ENCODE measurements around the gene MARCHF9.

The MARCHF9 gene

DNA sequence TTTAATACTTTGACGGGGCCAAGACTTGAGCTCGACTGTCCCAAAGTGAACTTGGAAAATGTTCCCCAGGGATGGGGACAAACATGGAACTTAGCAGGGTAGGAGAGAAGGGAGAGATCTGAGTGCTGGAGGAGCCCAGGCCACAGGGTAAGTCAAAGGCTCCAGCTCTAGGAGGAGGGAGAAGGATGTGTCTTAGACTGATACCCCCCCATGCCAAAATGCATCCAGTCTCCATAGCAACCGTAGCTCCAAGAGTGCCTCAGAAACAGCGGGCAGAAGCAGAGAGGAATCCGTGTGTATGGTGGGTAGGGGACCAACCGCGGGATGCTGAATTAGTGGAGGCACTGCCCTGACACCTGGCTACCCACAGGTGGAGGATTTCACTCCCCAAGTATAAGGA, 15.5 kb upstream of the MARCHF9 start:
- no peak for FAIRE-seq

DNA sequence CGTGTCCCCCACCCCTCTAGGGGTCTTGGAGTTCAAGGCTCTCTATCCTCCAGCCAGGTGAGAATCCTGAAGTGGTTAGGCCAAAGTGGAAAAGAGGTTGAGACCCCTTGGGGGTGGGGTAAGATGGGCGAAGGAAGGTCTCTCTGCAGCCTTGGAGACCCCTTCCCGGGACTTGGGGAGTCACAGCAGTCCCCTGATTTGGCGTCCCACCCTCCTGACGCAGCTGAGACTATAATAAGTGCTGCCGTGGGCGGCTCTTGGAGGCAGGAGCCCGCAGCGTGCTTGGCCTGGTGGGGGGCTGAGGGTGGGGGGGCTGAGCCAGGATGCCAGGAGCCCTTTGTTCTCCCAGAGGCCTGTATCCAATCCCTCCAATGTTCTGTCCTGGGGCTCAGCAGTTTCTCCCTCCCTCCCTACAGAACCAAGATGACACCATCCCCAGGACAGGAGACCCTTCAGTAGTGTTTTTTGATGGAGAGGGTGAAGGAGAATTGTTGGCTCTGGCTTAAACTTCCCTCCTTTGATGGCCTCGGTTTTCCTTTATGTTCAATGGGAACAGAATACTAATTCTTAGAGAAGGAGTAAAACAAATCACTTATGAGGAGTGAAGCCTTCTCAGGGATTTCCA, 14.9 kb upstream of the MARCHF9 start:
- FAIRE-seq, result no peak

DNA sequence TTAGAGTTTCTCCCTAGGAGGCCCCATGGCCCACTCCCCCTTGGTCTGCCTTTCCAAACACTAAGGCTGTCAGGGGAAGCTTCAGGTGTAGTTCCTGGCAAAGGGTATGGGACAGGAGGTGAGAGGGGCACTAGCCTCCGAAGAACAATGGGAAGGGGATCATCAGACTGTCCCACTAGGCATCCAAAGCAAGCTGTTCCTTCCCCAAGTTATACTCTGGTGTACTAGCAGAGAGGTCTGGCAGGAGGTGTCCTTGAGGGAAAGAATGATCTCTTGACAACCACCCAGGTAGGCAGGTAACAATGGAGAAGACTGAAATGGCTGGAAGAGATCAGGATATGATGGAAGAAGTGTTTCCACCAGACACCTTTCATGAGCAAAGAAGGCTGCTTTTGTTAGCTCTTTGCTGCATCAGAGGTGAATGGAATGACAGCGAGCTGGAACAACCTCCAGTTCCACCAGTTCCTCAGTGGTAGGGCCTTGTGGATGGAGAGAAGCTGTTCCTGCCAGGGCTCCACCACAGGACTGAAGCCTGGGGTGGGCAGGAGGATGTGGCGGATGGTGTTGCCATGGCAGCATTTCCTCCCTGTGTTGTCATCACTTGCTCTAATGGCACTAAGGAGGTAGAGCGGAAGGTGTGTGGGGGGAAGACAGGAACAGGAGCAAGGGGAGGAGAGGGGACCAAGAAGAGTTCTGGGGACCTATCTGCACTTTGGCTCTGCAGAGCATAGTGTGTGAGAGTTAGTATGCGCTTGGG, 14.1 kb upstream of the MARCHF9 start:
- no peak for FAIRE-seq

DNA sequence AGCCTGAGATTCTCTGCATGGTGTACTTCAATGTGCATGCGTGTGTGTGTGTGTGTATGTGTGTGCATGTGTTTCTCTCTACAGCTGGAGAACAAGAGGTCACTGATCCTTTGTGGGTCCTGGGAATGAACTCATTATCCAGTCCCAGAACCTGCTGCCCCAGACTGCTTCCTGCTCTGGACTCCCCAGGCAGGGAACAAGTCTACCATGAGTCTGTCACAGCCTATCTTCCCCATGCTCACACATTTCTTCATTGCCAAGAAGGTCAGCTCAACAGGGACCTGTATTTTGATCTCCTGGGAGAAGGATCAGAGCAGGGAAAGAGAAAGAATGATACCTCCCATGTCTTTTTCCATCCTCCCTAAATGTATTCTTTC, 13.5 kb upstream of the MARCHF9 start:
- no peak for FAIRE-seq

DNA sequence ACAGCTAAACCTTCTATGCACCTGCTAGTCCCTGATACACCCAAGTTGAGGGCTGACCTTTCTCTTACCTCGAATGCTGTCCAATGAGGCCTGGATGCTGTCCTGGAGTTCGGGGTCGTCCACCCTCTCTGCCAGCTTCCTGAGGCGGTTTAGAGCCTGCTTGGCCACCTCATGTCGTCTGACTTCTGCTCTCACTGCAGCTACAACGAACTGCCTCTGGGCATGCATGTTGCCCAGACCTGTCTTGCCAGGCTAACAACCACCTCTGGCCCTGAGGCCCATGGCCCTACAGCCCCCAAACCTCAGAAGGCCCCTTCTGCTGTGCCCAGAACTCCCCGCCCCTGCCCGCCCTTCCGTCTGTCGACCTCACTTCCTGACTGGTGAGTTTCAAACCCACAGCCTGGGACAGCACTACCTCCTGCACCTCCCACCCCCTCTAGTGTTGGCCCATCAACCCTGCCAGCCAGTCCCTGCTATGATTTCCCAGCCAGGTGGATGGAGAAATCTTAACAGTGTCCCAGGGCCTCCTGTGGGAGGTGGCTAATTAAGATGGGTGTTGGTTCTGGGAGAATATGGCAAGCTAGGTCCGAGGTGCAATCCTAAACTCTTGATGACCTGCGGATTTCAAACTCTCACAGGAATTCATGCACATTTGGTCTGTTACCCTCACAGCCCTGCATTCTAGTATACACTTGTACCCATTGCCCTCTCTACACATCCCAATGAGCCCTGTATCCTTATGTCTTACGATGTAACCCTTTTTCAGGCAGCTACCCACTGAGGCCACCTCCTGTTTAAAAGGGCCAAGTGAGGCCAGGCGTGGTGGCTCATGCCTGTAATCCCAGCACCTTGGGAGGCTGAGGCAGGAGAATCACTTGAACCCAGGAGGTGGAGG, 12.8 kb upstream of the MARCHF9 start:
- no peak for FAIRE-seq

DNA sequence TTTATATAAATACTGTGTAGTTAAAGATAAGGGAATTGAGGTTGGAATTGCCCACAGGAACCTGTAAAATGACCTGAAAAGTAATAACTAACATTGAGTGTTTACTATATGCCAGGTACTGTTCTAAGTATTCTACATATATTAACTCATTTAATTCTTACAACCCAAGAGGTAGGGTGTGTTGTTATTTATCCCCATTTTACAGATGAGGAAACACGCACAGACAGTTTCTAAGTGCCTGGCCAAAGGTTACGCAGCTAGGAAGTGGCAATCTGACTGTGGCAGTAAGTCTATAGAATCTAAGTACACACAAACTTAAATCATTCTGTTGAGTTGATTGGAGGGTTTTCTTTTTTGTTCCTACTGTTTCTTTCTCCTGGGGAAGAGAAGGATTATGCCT, 11.1 kb upstream of the MARCHF9 start:
- FAIRE-seq, result no peak

DNA sequence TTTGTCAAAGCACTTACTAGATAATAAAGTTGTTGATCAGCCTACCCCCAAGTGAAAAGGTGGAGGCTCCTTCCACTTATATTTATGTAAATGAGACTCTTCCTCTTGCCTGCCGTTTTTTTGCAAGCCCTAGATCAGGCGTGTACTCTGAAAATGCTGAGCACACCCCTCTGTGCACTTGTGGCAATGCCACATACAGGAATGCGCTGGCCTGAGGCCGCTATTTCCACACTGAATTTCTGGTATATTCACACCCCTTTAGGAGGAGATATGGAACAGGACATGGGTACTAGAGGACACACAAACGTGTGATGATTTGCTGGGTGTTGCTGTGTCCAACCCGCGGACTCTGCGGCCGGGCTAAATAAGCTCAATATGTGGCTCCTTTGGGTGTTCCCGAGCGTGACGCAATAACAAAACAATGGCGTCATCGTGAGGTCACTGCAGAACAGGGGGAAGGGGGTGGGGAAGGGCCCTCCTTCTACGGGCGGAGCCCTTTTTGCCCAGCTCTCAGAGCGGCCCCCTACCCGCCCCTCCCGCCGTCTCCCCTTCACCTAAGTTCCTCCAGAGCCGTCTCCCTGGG, 10.6 kb upstream of the MARCHF9 start:
- FAIRE-seq, result no peak

DNA sequence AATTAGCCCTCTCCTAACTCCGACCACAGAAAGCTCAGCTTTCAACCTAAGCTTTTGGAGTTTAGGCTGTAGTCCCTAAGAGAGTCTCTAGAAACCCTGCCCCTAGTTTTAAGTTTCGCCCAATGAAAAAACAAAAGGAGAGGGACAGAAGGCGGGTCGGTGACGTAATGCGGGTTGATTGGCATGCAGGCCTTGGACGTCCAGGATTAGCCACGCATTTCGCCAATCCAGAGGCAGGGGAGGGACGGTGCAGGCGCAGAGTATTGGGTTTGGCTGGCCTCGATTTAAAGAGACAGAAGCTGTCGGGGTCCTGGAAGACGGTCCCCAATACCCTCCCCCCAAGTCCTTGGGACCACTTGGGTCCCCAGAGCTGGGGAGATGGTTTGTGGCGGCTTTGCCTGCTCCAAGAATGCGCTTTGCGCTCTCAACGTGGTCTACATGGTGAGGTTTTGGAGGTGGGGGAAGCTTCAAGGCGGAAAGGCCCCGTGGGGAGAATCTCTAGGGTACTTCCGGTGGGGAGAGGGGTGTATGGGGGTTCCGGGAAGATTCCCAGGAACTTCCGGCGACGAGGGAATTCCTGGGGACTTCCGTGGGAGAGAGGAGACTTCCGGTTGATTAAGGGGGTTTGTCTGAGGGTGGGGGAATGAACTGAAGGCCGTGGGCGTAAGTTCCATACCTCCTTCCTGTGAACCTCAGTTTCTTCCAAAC, 10.0 kb upstream of the MARCHF9 start, which contains the start of gene TSPAN31:
TSPAN31 (plus strand) TSS at position 263 of the 708 bp plus-strand sequence; CDS start at position 379, 116 bp downstream.
- peak; percentile 95 for FAIRE-seq

DNA sequence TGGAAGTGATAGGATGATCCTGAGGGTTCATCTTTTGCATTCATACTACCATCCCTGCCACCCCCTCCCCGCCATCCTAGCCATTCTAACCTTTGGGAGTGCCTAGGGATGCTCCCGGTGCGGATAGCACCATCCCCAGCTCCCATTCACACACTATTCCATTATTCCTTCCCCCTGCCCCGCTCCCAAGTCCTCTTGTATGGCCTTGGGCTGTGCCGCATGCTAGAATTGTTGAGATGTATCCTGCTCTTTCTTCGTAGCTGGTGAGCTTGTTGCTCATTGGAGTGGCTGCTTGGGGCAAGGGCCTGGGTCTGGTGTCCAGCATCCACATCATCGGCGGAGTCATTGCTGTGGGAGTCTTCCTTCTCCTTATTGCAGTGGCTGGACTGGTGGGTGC, 9.4 kb upstream of the MARCHF9 start:
- FAIRE-seq, result no peak

DNA sequence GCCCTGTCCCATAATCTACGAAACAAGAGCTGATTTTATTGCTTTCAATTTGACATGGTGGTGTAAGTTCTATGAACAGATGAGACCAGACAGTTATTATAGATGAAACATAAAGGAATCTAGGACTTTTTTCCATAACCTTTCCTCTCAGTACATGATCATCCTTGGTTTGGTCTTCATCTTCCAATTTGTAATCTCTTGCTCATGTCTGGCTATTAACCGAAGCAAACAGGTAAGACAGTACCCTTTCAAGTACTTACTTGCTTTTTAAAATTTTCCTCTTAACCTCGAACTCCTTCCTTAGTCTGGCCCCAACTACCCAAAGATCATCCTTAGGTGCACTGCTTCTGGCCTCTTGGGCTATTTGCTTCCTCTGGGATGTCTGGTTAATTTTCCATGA, 8.9 kb upstream of the MARCHF9 start:
- FAIRE-seq, result no peak

DNA sequence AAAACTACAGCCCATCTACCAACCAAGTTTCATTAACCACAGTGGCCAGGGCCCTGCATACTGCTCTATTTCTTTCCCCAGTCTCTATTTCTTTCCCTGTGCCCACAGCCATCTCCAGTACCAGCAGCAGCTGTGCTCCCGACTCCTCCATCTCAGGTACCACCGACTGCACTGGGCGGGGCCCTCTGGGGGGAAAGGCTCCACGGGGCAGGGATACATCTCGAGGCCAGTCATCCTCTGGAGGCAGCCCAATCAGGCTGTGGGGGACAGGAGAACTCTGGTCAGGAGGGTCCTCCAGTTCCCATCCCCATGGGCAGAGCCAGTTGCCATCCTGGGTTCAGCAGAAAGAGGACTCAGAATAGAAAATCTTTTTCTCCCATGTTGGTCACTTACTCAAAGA, 5.8 kb upstream of the MARCHF9 start:
- no peak for FAIRE-seq

DNA sequence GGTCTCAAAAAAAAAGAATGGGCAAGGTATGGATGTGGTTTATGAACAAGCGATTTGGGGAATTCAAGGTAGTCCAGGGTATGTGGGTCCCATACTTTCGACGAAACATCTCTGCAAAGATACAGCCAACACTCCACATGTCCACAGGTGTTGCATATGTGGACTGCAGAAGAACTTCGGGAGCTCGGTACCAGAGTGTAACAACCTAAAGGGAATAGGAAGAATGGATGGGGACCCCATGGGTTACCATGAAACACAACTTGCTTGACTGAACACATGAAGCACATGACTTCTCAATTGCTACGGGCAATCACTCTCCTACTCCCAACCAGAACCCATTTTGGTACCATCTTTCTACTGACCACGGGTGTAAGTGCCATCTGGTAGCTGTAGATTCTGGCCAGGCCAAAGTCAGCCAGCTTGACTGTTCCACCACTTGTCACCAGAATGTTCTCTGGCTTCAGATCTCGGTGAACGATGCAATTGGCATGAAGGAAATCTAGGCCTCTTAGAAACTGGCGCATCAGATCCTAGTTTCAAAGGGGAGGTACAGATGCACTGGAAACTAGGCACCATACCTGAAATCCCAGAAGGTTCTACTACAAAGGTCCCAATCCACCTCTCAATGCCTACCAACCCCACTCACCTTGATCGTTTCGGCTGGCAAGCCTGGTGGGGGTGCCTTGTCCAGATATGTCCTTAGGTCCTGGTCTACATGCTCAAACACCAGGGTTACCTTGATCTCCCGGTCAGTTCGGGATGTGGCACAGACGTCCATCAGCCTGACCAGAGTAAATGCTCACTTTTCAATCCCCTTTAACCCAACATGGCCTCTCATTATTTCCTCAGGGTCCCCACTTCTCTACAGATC, 4.1 kb upstream of the MARCHF9 start:
- no peak for FAIRE-seq

DNA sequence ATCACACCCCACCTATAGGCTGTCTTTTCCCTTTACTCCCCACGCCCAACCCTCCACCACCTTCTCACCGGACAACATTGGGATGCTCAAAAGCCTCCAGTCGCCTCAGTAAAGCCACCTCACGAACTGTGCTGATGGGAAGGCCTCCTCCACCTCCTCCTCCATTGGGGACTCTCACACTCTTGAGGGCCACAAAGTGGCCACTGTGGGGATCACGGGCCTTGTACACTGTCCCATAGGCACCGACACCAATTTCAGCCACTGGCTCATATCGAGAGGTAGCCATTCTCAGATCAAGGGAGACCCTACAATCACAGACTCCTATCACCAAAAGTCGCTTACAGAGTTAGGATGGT, 3.5 kb upstream of the MARCHF9 start:
- no peak for FAIRE-seq

DNA sequence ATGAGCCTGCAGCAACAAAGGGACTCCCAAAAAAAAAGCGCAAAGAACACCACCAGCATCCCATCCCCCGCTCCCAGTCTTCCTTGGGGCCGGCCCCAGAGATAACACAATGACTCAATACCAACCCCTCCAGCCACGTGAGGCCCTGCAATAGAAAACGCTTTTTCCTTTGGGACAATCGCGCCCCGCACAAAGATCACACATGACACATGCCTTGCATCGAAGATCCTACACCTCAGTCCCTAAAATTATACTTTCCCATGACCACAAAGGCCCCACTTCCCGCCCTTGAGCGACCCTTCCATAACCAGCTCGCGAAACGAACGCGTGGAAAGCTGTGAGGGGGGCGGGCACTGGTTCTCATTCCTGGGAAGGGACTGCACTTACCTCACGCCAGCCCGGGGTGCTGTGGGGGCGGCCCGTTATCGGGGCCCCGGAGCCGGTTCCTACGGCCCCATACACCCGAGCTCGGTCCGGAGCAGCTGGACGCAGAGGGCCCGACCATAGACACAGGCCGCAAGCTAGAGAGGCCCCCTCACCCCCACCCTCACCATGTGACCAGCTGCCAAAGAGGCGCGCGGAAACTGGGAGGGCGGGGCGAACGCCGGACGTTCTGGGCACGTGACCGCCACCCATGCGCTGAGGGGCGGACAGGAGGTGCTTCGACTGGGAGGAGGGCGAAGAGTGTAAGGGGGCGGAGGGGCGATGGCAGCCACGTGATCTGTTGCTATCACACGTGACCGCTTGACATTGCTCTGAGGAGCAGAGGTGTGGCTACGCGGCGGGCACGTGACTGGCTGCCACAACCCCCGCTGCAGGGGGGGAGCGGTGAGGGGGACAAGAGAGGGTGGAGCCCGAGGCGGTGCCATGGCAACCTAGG, 2.9 kb upstream of the MARCHF9 start, which contains the start of gene CDK4:
CDK4 (minus strand) TSS at position 523 of the 880 bp plus-strand sequence. CDS start 593 bp downstream, outside the sequence.
- peak; percentile 98 for FAIRE-seq

DNA sequence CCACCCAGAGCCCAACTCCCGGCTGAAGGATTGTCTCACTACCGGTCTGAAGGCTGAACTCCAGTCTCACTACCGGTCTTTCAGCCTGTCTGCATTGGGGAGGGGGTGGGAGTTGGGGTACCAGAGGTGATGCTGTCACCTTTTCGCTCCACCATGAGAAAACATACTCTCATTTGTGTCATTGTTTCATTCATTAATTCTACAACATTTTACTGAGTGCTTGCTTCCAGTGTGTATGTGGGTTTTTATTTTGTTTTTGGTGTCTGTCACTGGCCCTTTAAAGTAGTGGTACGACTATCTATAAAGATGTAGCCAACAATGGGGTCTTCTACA, 2.3 kb upstream of the MARCHF9 start:
- FAIRE-seq, result no peak

DNA sequence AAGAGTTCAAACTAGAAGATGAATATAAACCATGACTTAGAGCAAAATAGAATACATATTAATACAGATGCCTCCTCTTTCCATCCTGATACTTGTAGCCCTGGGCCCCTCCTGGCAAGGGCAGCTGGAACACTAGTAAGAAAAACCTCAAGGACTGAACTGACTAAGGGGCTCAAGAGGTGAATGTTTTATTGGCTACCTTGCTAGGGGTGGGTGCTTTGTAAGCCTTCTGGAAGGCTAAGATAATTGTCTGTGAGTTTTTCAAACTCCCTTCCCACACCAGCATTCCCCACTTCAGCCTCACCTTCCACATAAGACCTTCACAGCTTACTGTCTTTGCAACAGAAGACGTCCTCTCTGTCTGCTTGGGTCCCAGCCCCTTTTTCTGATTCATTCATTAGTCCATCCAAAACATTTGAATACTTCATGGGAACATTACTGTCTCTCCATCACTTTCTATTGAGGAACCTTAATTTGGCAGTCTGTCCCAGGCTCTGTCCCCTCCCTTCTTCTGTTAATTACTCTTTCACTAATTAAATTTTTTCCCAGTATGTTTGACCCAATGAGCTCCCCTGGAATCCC, 1.1 kb upstream of the MARCHF9 start:
- FAIRE-seq, result no peak

DNA sequence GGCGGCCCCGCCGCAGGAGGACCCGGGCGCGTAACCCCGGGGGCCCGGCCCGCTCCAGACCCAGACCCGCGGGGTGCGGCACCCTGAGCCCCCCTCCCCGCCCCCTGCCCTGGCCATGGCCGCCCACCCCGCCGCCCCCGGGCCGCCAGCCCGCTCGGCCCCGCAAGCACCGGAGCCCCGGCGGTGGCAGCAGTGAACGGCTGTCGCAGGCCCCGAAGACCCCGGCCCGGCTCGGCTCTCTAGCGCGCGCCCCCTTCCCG, 221 bp downstream of the MARCHF9 start:
- no peak for FAIRE-seq

DNA sequence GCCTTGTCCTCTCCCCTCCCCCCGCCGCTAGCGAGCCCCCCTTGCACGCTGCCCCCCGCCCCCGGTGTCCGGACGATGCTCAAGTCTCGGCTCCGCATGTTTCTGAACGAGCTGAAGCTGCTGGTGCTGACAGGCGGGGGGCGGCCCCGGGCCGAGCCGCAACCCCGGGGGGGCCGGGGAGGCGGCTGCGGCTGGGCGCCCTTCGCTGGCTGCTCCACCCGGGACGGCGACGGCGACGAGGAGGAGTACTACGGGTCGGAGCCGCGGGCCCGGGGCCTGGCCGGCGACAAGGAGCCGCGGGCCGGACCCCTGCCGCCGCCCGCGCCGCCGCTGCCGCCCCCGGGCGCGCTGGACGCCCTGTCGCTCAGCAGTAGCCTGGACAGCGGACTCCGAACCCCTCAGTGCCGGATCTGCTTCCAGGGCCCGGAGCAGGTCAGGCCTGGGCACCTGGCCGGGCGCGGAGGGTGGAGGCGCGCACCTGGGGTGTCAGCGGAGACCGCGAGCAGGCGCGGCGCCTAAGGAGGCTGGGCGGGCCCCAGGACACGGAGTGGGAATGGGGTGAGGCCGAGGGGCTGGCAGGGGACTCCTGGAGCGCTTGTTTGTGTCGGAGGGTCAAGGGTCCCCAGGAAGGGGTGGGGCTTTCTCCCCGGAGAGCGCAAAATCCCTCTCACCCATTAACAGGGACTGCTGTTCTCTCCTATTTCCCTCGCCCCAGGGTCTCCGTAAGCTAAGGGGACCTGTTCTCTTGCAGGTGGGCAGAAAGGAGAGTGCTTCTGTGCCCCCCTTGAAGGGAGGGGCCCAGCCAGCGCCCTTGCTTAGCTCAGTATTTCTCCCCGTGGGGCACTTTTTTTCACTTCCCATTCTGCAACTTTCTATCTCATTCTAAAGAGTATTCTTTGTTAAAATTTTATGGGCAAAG, 810 bp downstream of the MARCHF9 start:
- FAIRE-seq, result no peak

Data from G401.6 (cell line).